HG02885 (cell line): ENCODE results near the gene USH2A.
A peak's percentile ranks its signal among the peaks of the same experiment; 100 is the strongest.

Experiments used
- ATAC-seq: cut with Tn5 transposase; IDR thresholded peaks from one replicate; pipeline ENCODE4 v1.9.1; 2021; ENCODE audit warnings: mild to moderate bottlenecking; ENCODE audit not compliant: unreplicated experiment, poor library complexity

The USH2A gene

GRCh38 chr1:215589650-215590435 lies 833.4 kb downstream of the USH2A start:
- no peak for ATAC-seq

- peak; percentile 67 for ATAC-seq
Observed at GRCh38 chr1:215584389-215584788, 838.9 kb downstream of the USH2A start.

- ATAC-seq: no peak
Observed at GRCh38 chr1:215583185-215583749, 840.0 kb downstream of the USH2A start.

GRCh38 chr1:215581896-215582295 lies 841.4 kb downstream of the USH2A start:
- ATAC-seq: no peak
